HCT116 (cell line): ENCODE data around the gene CDC42BPB. TPM values are rescaled to one million over a fixed set of nuclear protein-coding genes. Genes with fewer than 3 reads are reported as not detected.

ENCODE experiments used
- ATAC-seq: fragments of 200-7000 bp; cut with Tn5 transposase; 2 replicates; pipeline ENCODE4 v1.9.1; 2020; ENCODE audit warnings: mild to moderate bottlenecking, moderate library complexity
- BruUV-seq: library from RNA; stranded (reverse); fragments of 400-500 nt; replicated peaks from 2 replicates; lab custom pipeline; 2021; lab: Mats Ljungman, UMichigan
- CTCF ChIA-PET: fragments of 300-600 bp; sonication (Branson Sonifier 250); formaldehyde crosslinking; loops from one replicate; lab custom pipeline; 2021; ENCODE audit warnings: antibody characterized with exemption; lab: Charles Lee
- POLR2A ChIA-PET: fragments of 300-600, 350-600 bp; sonication (Branson Sonifier 250); formaldehyde crosslinking; loops from one replicate; lab custom pipeline; 2021; ENCODE audit warnings: antibody characterized with exemption; lab: Charles Lee
- RAD21 ChIA-PET, 2 experiments: fragments of 300-600 bp; sonication (Branson Sonifier 250); formaldehyde crosslinking; loops; one replicate each; lab custom pipeline; 2023; ENCODE audit warnings: low total read pairs in 2 of 2; ENCODE audit not compliant: uncharacterized antibody in 2 of 2, unreplicated experiment in 2 of 2, low non-redundant PET in 1 of 2; lab: Charles Lee
- DNase-seq: peaks from one replicate; pipeline ENCODE4 v3.0.0-alpha.2; 2010; ENCODE audit warnings: low read depth, low spot score
- H2AFZ ChIP-seq: fragments of 200-600 bp; shearing (Covaris generic), sonication (generic); 2 replicates; pipeline ENCODE4 v1.6.1; 2017; ENCODE audit warnings: low read depth, mixed run types, mixed read lengths, antibody characterized with exemption, low read length; ENCODE audit not compliant: poor library complexity, severe bottlenecking
- H3K27ac ChIP-seq: 2 replicates; pipeline ENCODE4 v1.5.1; 2012; ENCODE audit warnings: low read depth, low read length
- H3K27me3 ChIP-seq: fragments of 200-600 bp; sonication (generic); 2 replicates; pipeline ENCODE4 v1.6.1; 2016; ENCODE audit warnings: mixed run types, low read length, mixed read lengths; ENCODE audit not compliant: insufficient read depth
- H3K36me3 ChIP-seq, 2 experiments: fragments of 200-500 bp in 1 of 2; fragments of 200-600 bp in 1 of 2; sonication (Bioruptor generic) in 1 of 2; sonication (generic) in 1 of 2; 2 replicates each; pipeline versions ENCODE4 v1.5.1 to v1.6.1; 2014 to 2016; ENCODE audit warnings: low read length in 2 of 2, inconsistent platforms in 1 of 2, mixed read lengths in 1 of 2, mixed run types in 1 of 2; ENCODE audit not compliant: insufficient read depth in 2 of 2, control insufficient read depth in 1 of 2
- H3K4me1 ChIP-seq, 2 experiments: fragments of 200-600 bp in 1 of 2; sonication (generic) in 1 of 2; 2 replicates each; pipeline versions ENCODE4 v1.5.1 to v1.6.1; 2012 to 2017; ENCODE audit warnings: low read length in 2 of 2, inconsistent platforms in 1 of 2, mild to moderate bottlenecking in 1 of 2, mixed read lengths in 1 of 2, mixed run types in 1 of 2, moderate library complexity in 1 of 2; ENCODE audit not compliant: insufficient read depth in 2 of 2, control insufficient read depth in 1 of 2
- H3K4me2 ChIP-seq: fragments of 200-600 bp; sonication (generic); 2 replicates; pipeline ENCODE4 v1.6.1; 2017; ENCODE audit warnings: mixed run types, low read length, mixed read lengths
- H3K4me3 ChIP-seq, 2 experiments: fragments of 200-600 bp in 1 of 2; sonication (generic) in 1 of 2; replicated peaks in 1 of 2; 2 replicates each; pipeline ENCODE4 v1.5.1; 2011 to 2016; ENCODE audit warnings: low read length in 2 of 2, control low read depth in 1 of 2, low read depth in 1 of 2, mild to moderate bottlenecking in 1 of 2, mixed read lengths in 1 of 2, mixed run types in 1 of 2
- H3K79me2 ChIP-seq: fragments of 200-600 bp; sonication (generic); 2 replicates; pipeline ENCODE4 v1.6.1; 2017; ENCODE audit warnings: mild to moderate bottlenecking, mixed run types, low read length, moderate library complexity, mixed read lengths; ENCODE audit not compliant: insufficient read depth
- H3K9ac ChIP-seq: fragments of 200-600 bp; sonication (generic); 2 replicates; pipeline ENCODE4 v1.6.1; 2016; ENCODE audit warnings: low read length, mixed read lengths
- H3K9me2 ChIP-seq: fragments of 200-600 bp; sonication (generic), shearing (Covaris generic); 2 replicates; pipeline ENCODE4 v1.6.1; 2017; ENCODE audit warnings: mixed run types, mild to moderate bottlenecking, moderate library complexity; ENCODE audit not compliant: insufficient read depth
- H3K9me3 ChIP-seq, 2 experiments: fragments of 200-500 bp in 1 of 2; fragments of 200-600 bp in 1 of 2; sonication (Bioruptor generic) in 1 of 2; sonication (generic) in 1 of 2; 2 replicates each; pipeline ENCODE4 v1.6.1; 2014 to 2017; ENCODE audit warnings: low read length in 2 of 2, mixed read lengths in 2 of 2, inconsistent platforms in 1 of 2, low read depth in 1 of 2, mild to moderate bottlenecking in 1 of 2, mixed run types in 1 of 2, moderate library complexity in 1 of 2; ENCODE audit not compliant: control insufficient read depth in 1 of 2, insufficient read depth in 1 of 2
- H4K20me1 ChIP-seq: fragments of 200-600 bp; sonication (generic), shearing (Covaris generic); 2 replicates; pipeline ENCODE4 v1.6.1; 2017; ENCODE audit warnings: mixed run types, mild to moderate bottlenecking, moderate library complexity; ENCODE audit not compliant: insufficient read depth
- ATF3 ChIP-seq: IDR thresholded peaks from 2 replicates; pipeline ENCODE4 v1.6.1; 2012
- CBX3 ChIP-seq: IDR thresholded peaks from 2 replicates; pipeline ENCODE4 v1.6.1; 2012; ENCODE audit warnings: low read depth
- CEBPB ChIP-seq: IDR thresholded peaks from 2 replicates; pipeline ENCODE4 v1.6.1; 2012; ENCODE audit warnings: low read depth
- CTCF ChIP-seq, 3 experiments: fragments of 200-600 bp in 1 of 3; sonication (generic) in 1 of 3; IDR thresholded peaks in 2 of 3; conservative IDR thresholded peaks in 1 of 3; 2 replicates each; pipeline ENCODE4 v1.5.1; 2012 to 2017; ENCODE audit warnings: low read depth in 2 of 3, low read length in 2 of 3, antibody characterized with exemption in 1 of 3, borderline replicate concordance in 1 of 3, control low read depth in 1 of 3, mild to moderate bottlenecking in 1 of 3, mixed read lengths in 1 of 3, mixed run types in 1 of 3, moderate library complexity in 1 of 3; ENCODE audit not compliant: insufficient read depth in 1 of 3
- EGR1 ChIP-seq: IDR thresholded peaks from 2 replicates; pipeline ENCODE4 v1.6.1; 2012; ENCODE audit warnings: low read depth
- EZH2 ChIP-seq: fragments of 200-600 bp; sonication (generic); IDR thresholded peaks from 2 replicates; pipeline ENCODE4 v1.6.1; 2017; ENCODE audit warnings: antibody characterized with exemption, mixed run types
- FOSL1 ChIP-seq: IDR thresholded peaks from 2 replicates; pipeline ENCODE4 v1.6.1; 2012; ENCODE audit warnings: low read depth
- JUND ChIP-seq: IDR thresholded peaks from 2 replicates; pipeline ENCODE4 v1.6.1; 2012
- MAX ChIP-seq: IDR thresholded peaks from 2 replicates; pipeline ENCODE4 v1.6.1; 2012
- POLR2AphosphoS5 ChIP-seq: IDR thresholded peaks from 2 replicates; pipeline ENCODE4 v1.6.1; 2011; ENCODE audit warnings: mild to moderate bottlenecking, low read depth, low read length, moderate library complexity
- RAD21 ChIP-seq: IDR thresholded peaks from 2 replicates; pipeline ENCODE4 v1.6.1; 2012; ENCODE audit warnings: low read depth, mild to moderate bottlenecking
- SP1 ChIP-seq: IDR thresholded peaks from 2 replicates; pipeline ENCODE4 v1.6.1; 2012; ENCODE audit warnings: low read depth
- TCF7L2 ChIP-seq: IDR thresholded peaks from 2 replicates; pipeline ENCODE4 v1.7.0; 2011; ENCODE audit warnings: borderline replicate concordance, inconsistent platforms; ENCODE audit not compliant: insufficient read depth, insufficient read length; ENCODE audit errors: extremely low read depth
- YY1 ChIP-seq: IDR thresholded peaks from 2 replicates; pipeline ENCODE4 v1.6.1; 2011; ENCODE audit warnings: low read length, low read depth, moderate library complexity, mild to moderate bottlenecking; ENCODE audit not compliant: insufficient replicate concordance; ENCODE audit errors: extremely low read depth
- ZBTB33 ChIP-seq: IDR thresholded peaks from 2 replicates; pipeline ENCODE4 v1.6.1; 2011; ENCODE audit warnings: mild to moderate bottlenecking, low read length, moderate library complexity; ENCODE audit not compliant: insufficient replicate concordance; ENCODE audit errors: extremely low read depth
- ZFX ChIP-seq: fragments of 450-650 bp; IDR thresholded peaks from 2 replicates; pipeline ENCODE4 v1.6.1; 2017
- ZNF274 ChIP-seq: fragments of 200-500 bp; sonication (Bioruptor generic); IDR thresholded peaks from 2 replicates; pipeline ENCODE4 v1.6.1; 2014; ENCODE audit warnings: mild to moderate bottlenecking, low read depth, low read length, inconsistent platforms
- intact Hi-C: fragments of 100-400 bp; cut with micrococcal nuclease; formaldehyde crosslinking; loops from 2 replicates; pipeline ENCODE4 v1.10.0; 2022
- total RNA-seq: library from RNA; stranded (reverse); gene quantifications from one replicate; pipeline ENCODE4 v1.2.1, GENCODE V29; 2021; ENCODE audit not compliant: unreplicated experiment

The CDC42BPB gene
- total RNA-seq, 1 experiment from 2014 or later, result 85.6 TPM

- DNase-seq (no peak), ATAC-seq (no peak)
- BruUV-seq, result no TSS peak
- Histone ChIP-seq H3K4me1 (peaks cover 8 to 13% of the 10 kb centered on the region in 2 experiments), H3K4me2 (no peak overlapping the region), H2AFZ (no peak overlapping the region), H3K27ac (no peak overlapping the region), H3K9me3 (no peaks in the 10 kb centered on the region), H3K79me2 (no peaks in the 10 kb centered on the region), H3K9me2 (no peaks in the 10 kb centered on the region), H3K4me3 (no peak overlapping the region), H3K9ac (no peak overlapping the region), H3K36me3 (no peaks in the 10 kb centered on the region), H3K27me3 (no peaks in the 10 kb centered on the region), H4K20me1 (no peaks in the 10 kb centered on the region)
- ChIA-PET RAD21 (no interaction called here), POLR2A (no interaction called here), CTCF (no interaction called here)
- intact Hi-C loops, result no loop called here
- TF ChIP-seq TCF7L2 (no peak), YY1 (no peak), EGR1 (no peak), EZH2 (no peak), SP1 (no peak), CBX3 (no peak), CEBPB (no peak), JUND (no peak), ZBTB33 (no peak), FOSL1 (no peak), CTCF (IDR thresholded peaks at IDR 0.05 in 2 of 3, conservative IDR thresholded peaks at IDR 0.05 in 1 of 3; ENCODE audit: borderline replicate concordance in 1 of 3, insufficient read depth in 1 of 3, low read depth in 2 of 3, low read length in 2 of 3) (no peak), ZNF274 (no peak), ATF3 (no peak), POLR2AphosphoS5 (no peak), ZFX (no peak), MAX (no peak), RAD21 (no peak)
Observed at GRCh38 chr14:103088921-103089320, 31.6 kb upstream of the CDC42BPB start.
